Skeletal muscle satellite cell (primary cell): ENCODE data around the gene PEAK1.

Source experiments
- H3K27me3 ChIP-seq: 2 replicates; pipeline ENCODE4 v1.7.0; 2013; ENCODE audit warnings: low read length; ENCODE audit not compliant: control insufficient read depth, insufficient read depth
- H3K36me3 ChIP-seq: 2 replicates; pipeline ENCODE4 v1.7.0; 2013; ENCODE audit warnings: mild to moderate bottlenecking, control low read depth, low read length; ENCODE audit not compliant: insufficient read depth
- H3K4me1 ChIP-seq: 2 replicates; pipeline ENCODE4 v1.7.0; 2013; ENCODE audit warnings: low read length; ENCODE audit not compliant: control insufficient read depth, insufficient read depth
- H3K4me2 ChIP-seq: 2 replicates; pipeline ENCODE4 v1.7.0; 2013; ENCODE audit warnings: mild to moderate bottlenecking, low read length
- H3K4me3 ChIP-seq: 2 replicates; pipeline ENCODE4 v1.7.0; 2013; ENCODE audit warnings: low read length
- H3K9ac ChIP-seq: 2 replicates; pipeline ENCODE4 v1.7.0; 2013; ENCODE audit warnings: mild to moderate bottlenecking, low read depth, low read length, moderate library complexity
- H3K9me3 ChIP-seq: replicated peaks from 2 replicates; pipeline ENCODE4 v1.7.0; 2013; ENCODE audit warnings: mild to moderate bottlenecking, control low read depth, low read length

Gene PEAK1

GRCh38 chr15:77348511-77348910 is 71.4 kb downstream of the PEAK1 start:
- no peak overlapping the region for H3K9ac ChIP-seq
- peaks cover 3% of the 10 kb centered on the region for H3K4me1 ChIP-seq
- H3K9me3 ChIP-seq: no peaks in the 10 kb centered on the region
- H3K36me3 ChIP-seq: no peaks in the 10 kb centered on the region
- no peak overlapping the region for H3K4me3 ChIP-seq
- no peaks in the 10 kb centered on the region for H3K27me3 ChIP-seq
- no peak overlapping the region for H3K4me2 ChIP-seq

- H3K9me3 ChIP-seq: no peaks in the 10 kb centered on the region
- no peak overlapping the region for H3K4me2 ChIP-seq
- H3K36me3 ChIP-seq: no peaks in the 10 kb centered on the region
- H3K4me1 ChIP-seq: no peaks in the 10 kb centered on the region
- no peak overlapping the region for H3K9ac ChIP-seq
- no peaks in the 10 kb centered on the region for H3K27me3 ChIP-seq
- no peak overlapping the region for H3K4me3 ChIP-seq
Observed at GRCh38 chr15:77347197-77347596, 72.7 kb downstream of the PEAK1 start.

DNA sequence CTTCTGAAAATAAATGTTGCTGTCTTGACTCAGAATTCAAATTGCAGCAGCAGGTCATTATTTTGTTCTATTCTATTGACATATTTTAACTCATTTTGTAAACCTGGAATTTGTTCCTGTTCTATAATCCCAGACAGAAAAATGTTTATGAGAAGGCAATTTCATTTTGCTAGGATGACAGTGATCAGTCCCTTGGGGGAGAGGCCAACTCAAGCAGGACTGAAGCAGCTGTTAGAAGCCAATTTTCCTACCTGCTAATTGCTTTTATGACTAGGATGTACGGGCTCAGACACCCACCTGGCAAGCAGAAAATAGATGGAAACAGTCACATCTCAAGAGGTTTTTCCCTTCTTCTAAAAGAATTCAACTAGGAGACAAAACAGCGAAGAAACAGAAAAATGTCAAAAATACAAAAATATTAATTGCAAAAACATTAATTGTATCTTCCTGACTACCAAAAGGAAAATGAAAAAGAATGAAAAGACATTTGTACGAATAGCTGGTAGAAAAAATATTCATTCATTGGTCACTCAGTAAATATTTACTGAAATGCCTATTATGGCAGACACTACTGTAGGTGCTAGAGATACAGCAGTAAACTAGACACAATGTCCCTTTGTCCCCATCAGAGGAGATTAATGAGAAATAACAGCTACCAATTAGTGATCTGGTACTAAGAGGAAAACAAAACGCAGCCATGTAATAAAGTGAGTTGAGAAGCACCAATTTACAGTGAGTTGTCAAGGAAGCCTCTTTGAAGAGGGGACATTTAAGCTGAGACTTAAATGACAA is 73.5 kb downstream of the PEAK1 start:
- no peak overlapping the region for H3K9ac ChIP-seq
- no peaks in the 10 kb centered on the region for H3K4me1 ChIP-seq
- no peaks in the 10 kb centered on the region for H3K9me3 ChIP-seq
- H3K4me2 ChIP-seq: no peak overlapping the region
- no peaks in the 10 kb centered on the region for H3K27me3 ChIP-seq
- no peaks in the 10 kb centered on the region for H3K36me3 ChIP-seq
- no peak overlapping the region for H3K4me3 ChIP-seq

DNA sequence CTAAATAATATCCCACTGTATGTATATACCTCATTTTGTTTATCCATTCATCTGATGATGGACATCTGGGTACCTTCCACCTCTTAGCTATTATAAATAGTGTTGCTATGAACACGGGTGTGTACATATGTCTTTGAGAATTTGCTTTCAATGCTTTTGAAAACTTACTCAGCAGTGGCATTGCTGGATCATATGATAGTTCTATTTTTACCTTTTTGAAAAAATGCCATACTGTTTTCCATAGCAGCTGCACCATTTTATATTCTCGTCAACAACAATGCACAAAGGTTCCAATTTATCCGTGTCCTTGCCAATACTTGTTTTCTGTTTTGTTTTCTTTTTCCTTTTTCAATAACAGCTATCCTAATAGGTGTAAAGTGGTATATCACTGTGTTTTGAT is 77.1 kb downstream of the PEAK1 start:
- Histone ChIP-seq H3K36me3 (no peaks in the 10 kb centered on the region), H3K9me3 (no peaks in the 10 kb centered on the region), H3K4me3 (no peak overlapping the region), H3K27me3 (no peaks in the 10 kb centered on the region), H3K9ac (no peak overlapping the region), H3K4me2 (no peak overlapping the region), H3K4me1 (no peaks in the 10 kb centered on the region)

DNA sequence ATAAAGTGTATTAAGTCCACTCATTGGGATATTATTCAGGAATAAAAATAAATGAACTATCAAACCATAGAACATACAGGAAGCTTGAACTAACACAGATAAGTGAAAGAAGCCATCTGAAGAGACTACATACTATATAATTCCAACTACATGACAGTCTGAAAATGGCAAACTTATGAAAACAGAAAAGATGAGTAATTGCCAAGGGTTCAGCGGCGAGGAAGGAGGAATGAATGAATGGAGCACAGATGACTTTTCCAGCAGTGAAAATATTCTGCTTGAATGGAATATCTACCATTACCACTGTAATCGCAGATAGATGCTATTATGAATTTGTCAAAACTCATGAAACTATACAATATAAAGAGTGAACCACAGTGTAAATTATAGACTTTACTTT is 79.7 kb downstream of the PEAK1 start:
- Histone ChIP-seq H3K27me3 (no peaks in the 10 kb centered on the region), H3K36me3 (no peaks in the 10 kb centered on the region), H3K9ac (no peak overlapping the region), H3K9me3 (no peaks in the 10 kb centered on the region), H3K4me1 (no peaks in the 10 kb centered on the region), H3K4me2 (no peak overlapping the region), H3K4me3 (no peak overlapping the region)

- no peak overlapping the region for H3K9ac ChIP-seq
- no peaks in the 10 kb centered on the region for H3K4me1 ChIP-seq
- H3K9me3 ChIP-seq: no peaks in the 10 kb centered on the region
- no peak overlapping the region for H3K4me3 ChIP-seq
- H3K36me3 ChIP-seq: no peaks in the 10 kb centered on the region
- H3K27me3 ChIP-seq: no peaks in the 10 kb centered on the region
- H3K4me2 ChIP-seq: no peak overlapping the region
Observed at GRCh38 chr15:77336006-77336405, 83.9 kb downstream of the PEAK1 start.

DNA sequence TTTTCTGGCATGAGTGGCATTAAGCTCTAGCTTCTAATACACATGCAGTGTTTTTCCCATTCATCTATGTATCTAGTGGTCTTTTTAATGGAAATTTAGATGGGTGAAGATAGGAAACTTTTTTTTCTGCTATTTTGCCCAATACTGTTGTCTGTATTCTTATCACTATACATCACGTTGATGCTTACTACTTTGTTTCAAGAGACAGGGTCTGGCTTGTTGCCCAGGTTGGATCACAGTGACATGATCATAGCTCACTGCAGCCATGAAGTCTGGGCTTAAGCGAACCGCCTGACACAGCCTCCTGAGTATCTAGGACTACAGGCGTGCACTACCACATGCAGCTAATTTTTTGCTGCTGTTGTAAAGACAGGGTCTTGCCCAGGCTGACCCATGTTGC is 84.6 kb downstream of the PEAK1 start:
- Histone ChIP-seq H3K4me2 (no peak overlapping the region), H3K9ac (no peak overlapping the region), H3K4me1 (no peaks in the 10 kb centered on the region), H3K9me3 (no peaks in the 10 kb centered on the region), H3K4me3 (no peak overlapping the region), H3K27me3 (no peaks in the 10 kb centered on the region), H3K36me3 (no peaks in the 10 kb centered on the region)

DNA sequence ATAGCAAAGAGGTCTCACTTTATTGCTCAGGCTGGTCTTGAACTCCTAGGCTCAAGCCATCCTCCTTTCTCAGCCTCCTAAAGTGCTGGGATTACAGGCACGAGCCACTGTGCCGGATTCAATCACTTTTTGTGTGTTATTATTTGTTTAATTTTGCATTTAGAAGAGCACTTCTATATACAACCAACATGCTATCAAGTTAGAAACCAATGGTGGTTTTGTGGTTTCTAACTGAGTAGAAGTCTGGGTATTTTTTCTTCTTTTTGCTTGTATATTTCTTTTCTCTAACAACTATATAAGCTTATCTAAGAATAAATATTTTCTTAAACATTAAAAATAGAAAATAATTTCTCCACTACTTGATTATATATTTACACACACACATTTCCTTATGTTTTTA is 86.7 kb downstream of the PEAK1 start:
- no peaks in the 10 kb centered on the region for H3K36me3 ChIP-seq
- H3K4me1 ChIP-seq: no peaks in the 10 kb centered on the region
- H3K27me3 ChIP-seq: no peaks in the 10 kb centered on the region
- H3K4me3 ChIP-seq: no peak overlapping the region
- H3K4me2 ChIP-seq: no peak overlapping the region
- no peak overlapping the region for H3K9ac ChIP-seq
- no peaks in the 10 kb centered on the region for H3K9me3 ChIP-seq

DNA sequence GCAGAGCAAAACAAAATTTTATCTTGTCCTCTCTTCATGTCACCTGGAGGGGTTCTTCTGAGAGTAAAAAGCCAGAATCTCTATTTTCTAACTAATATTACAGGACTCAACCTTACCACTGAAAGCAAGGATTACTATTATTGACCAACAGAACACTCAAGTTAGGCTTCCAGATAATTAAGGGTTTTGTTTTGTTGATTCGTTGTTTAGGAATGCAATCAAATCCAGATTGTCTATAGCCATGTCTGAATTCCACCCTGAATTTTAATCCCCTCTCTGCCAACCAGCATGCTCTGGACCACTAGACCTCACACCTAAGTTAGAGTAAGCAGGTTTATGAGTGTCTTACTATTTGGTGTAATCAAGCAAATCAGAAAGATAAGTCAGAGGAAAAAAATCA is 90.7 kb downstream of the PEAK1 start:
- H3K27me3 ChIP-seq: no peaks in the 10 kb centered on the region

DNA sequence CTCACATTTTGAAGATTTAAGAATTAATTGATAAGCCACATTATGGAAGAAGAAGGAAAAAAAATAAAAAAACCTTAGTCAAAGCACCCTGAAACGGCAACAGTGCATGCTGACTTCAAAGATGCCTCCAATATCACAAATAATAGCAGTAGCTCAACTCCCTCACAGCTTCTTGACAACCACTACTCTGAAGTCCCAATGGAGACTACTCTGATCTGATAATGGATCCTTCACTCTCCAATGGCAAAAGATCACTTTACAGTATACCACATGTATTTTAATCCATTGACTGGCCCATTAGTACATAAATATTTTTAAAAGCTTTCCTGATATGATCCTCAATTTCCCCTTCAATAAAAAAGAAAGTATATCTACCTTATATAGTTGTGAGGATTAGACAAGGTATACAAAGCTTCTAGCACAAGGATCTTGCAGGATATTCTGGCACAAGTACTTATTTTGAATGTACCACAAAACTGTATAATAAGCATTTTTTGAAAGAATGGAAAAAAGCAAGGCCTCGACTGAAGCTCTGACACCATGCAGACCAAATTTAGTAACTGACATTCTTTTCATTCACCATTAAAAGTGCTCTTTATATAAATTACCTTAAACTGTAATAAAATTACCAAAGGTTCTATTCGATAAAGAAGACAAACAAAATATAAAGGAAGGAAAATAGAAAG is 91.9 kb downstream of the PEAK1 start:
- Histone ChIP-seq H3K27me3 (no peaks in the 10 kb centered on the region), H3K4me1 (peaks cover 3% of the 10 kb centered on the region), H3K4me2 (no peak overlapping the region), H3K9ac (no peak overlapping the region), H3K36me3 (no peaks in the 10 kb centered on the region), H3K4me3 (no peak overlapping the region), H3K9me3 (no peaks in the 10 kb centered on the region)

More for the DNA sequence above, 90.7 kb downstream of the PEAK1 start:
- no peak overlapping the region for H3K9ac ChIP-seq
- H3K4me3 ChIP-seq: no peak overlapping the region
- no peak overlapping the region for H3K4me2 ChIP-seq
- H3K9me3 ChIP-seq: no peaks in the 10 kb centered on the region
- peaks cover 3% of the 10 kb centered on the region for H3K4me1 ChIP-seq
- no peaks in the 10 kb centered on the region for H3K36me3 ChIP-seq

DNA sequence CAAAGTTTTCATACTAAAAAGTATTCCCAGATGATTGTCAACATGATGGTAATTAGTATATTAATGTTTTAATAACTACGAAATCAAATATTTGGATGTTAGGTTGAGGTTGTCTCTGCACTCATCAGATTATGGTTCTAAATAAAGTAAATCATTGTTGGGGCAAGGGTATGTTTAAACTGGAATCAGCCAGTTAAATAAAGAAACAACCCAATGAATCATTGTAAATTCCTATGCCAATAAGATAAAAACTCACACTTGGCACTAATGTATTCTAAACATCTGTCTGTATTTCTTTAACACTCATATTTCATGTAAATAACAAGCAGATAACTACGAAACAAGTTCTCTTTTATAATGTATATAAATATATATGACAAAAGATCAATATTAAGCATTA is 92.7 kb downstream of the PEAK1 start:
- H3K27me3 ChIP-seq: no peaks in the 10 kb centered on the region
- no peak overlapping the region for H3K9ac ChIP-seq

GRCh38 chr15:77326366-77326765 is 93.5 kb downstream of the PEAK1 start:
- peaks cover 3% of the 10 kb centered on the region for H3K4me1 ChIP-seq
- no peaks in the 10 kb centered on the region for H3K9me3 ChIP-seq
- no peaks in the 10 kb centered on the region for H3K27me3 ChIP-seq
- no peak overlapping the region for H3K4me3 ChIP-seq
- no peak overlapping the region for H3K9ac ChIP-seq
- no peaks in the 10 kb centered on the region for H3K36me3 ChIP-seq
- H3K4me2 ChIP-seq: no peak overlapping the region

More for the DNA sequence above, 92.7 kb downstream of the PEAK1 start:
- peaks cover 3% of the 10 kb centered on the region for H3K4me1 ChIP-seq
- H3K4me2 ChIP-seq: no peak overlapping the region
- H3K9me3 ChIP-seq: no peaks in the 10 kb centered on the region
- no peaks in the 10 kb centered on the region for H3K36me3 ChIP-seq
- no peak overlapping the region for H3K4me3 ChIP-seq
